SK-N-SH (cell line): ENCODE results near the gene MED15. TPM values are rescaled to one million over a fixed set of nuclear protein-coding genes. Genes with fewer than 3 reads are reported as not detected.

Source experiments
- CTCF ChIA-PET: fragments of 300-600, 350-600 bp; formaldehyde crosslinking; extraction: SDS; loops from one replicate; lab custom pipeline; 2021; lab: Yijun Ruan, JAX
- POLR2A ChIA-PET: fragments of 350-600 bp; sonication (Branson Sonifier 250); formaldehyde crosslinking; extraction: SDS; loops from one replicate; lab custom pipeline; 2020; ENCODE audit warnings: antibody characterized with exemption, inconsistent platforms; lab: Yijun Ruan, JAX
- DNase-seq: peaks from one replicate; pipeline ENCODE4 v3.0.0; 2012
- H2AFZ ChIP-seq: fragments of 200-600 bp; sonication (generic); 2 replicates; pipeline ENCODE4 v1.8.1; 2016; ENCODE audit warnings: antibody characterized with exemption, mild to moderate bottlenecking, low read depth
- H3F3A ChIP-seq: fragments of 200-600 bp; sonication (generic); replicated peaks from 2 replicates; pipeline ENCODE3; 2016; ENCODE audit warnings: antibody characterized with exemption, mild to moderate bottlenecking; ENCODE audit not compliant: insufficient read depth
- H3K27ac ChIP-seq, 2 experiments: fragments of 200-500 bp in 1 of 2; fragments of 200-600 bp in 1 of 2; sonication (Bioruptor generic) in 1 of 2; sonication (generic), shearing (Covaris generic) in 1 of 2; 2 replicates each; pipeline versions ENCODE4 v1.5.1 to v1.6.1; 2014 to 2016; ENCODE audit warnings: low read depth in 2 of 2, inconsistent platforms in 1 of 2, low read length in 1 of 2, mild to moderate bottlenecking in 1 of 2, mixed read lengths in 1 of 2
- H3K27me3 ChIP-seq: fragments of 200-600 bp; sonication (generic), shearing (Covaris generic); 2 replicates; pipeline ENCODE4 v1.6.1; 2016; ENCODE audit warnings: mixed run types; ENCODE audit not compliant: insufficient read depth
- H3K36me3 ChIP-seq, 2 experiments: fragments of 200-500 bp in 1 of 2; fragments of 200-600 bp in 1 of 2; sonication (Bioruptor generic) in 1 of 2; sonication (generic) in 1 of 2; replicated peaks in 1 of 2; 2 replicates each; pipeline versions ENCODE3 to v1.5.1; 2014 to 2016; ENCODE audit warnings: low read length in 1 of 2, mild to moderate bottlenecking in 1 of 2; ENCODE audit not compliant: insufficient read depth in 2 of 2, control insufficient read depth in 1 of 2
- H3K4me1 ChIP-seq, 2 experiments: fragments of 200-500 bp in 1 of 2; fragments of 200-600 bp in 1 of 2; sonication (Bioruptor generic) in 1 of 2; sonication (generic), shearing (Covaris generic) in 1 of 2; 2 replicates each; pipeline versions ENCODE4 v1.5.1 to v1.6.1; 2014 to 2016; ENCODE audit warnings: low read depth in 1 of 2, low read length in 1 of 2, mixed run types in 1 of 2; ENCODE audit not compliant: insufficient read depth in 2 of 2, control insufficient read depth in 1 of 2
- H3K4me2 ChIP-seq: fragments of 200-600 bp; sonication (generic), shearing (Covaris generic); 2 replicates; pipeline ENCODE4 v1.6.1; 2017; ENCODE audit warnings: mixed run types
- H3K4me3 ChIP-seq, 2 experiments: fragments of 200-500 bp in 1 of 2; fragments of 200-600 bp in 1 of 2; sonication (Bioruptor generic) in 1 of 2; sonication (generic), shearing (Covaris generic) in 1 of 2; 2 replicates each; pipeline versions ENCODE4 v1.5.1 to v1.8.1; 2014 to 2016; ENCODE audit warnings: low read depth in 2 of 2, inconsistent platforms in 1 of 2, low read length in 1 of 2, mild to moderate bottlenecking in 1 of 2, mixed read lengths in 1 of 2, moderate library complexity in 1 of 2
- H3K79me2 ChIP-seq: fragments of 200-600 bp; sonication (generic); 2 replicates; pipeline ENCODE4 v1.8.1; 2017; ENCODE audit warnings: mild to moderate bottlenecking; ENCODE audit not compliant: insufficient read depth
- H3K9ac ChIP-seq: fragments of 200-600 bp; sonication (generic); 2 replicates; pipeline ENCODE4 v1.6.1; 2017; ENCODE audit warnings: mixed run types
- H3K9me2 ChIP-seq: fragments of 200-600 bp; sonication (generic); 2 replicates; pipeline ENCODE4 v1.6.1; 2017; ENCODE audit warnings: mixed run types
- H3K9me3 ChIP-seq: fragments of 200-600 bp; sonication (generic); 2 replicates; pipeline ENCODE4 v1.6.1; 2017; ENCODE audit warnings: mixed run types, mild to moderate bottlenecking, moderate library complexity
- H4K20me1 ChIP-seq: fragments of 200-600 bp; sonication (generic); 2 replicates; pipeline ENCODE4 v1.6.1; 2017; ENCODE audit warnings: mild to moderate bottlenecking, mixed run types; ENCODE audit not compliant: insufficient read depth
- CHD2 ChIP-seq: fragments of 150-350 bp; IDR thresholded peaks from 2 replicates; pipeline ENCODE4 v1.6.1; 2018; ENCODE audit warnings: low read length; ENCODE audit not compliant: partially characterized antibody
- CTCF ChIP-seq: fragments of 200-600 bp; sonication (generic); IDR thresholded peaks from 2 replicates; pipeline ENCODE4 v1.6.1; 2017; ENCODE audit warnings: antibody characterized with exemption, mild to moderate bottlenecking, moderate library complexity
- ELF1 ChIP-seq: IDR thresholded peaks from 2 replicates; pipeline ENCODE4 v1.4.0; 2012
- EP300 ChIP-seq, 2 experiments: IDR thresholded peaks; 2 replicates each; pipeline versions ENCODE4 v1.4.0 to v1.6.1; 2012; ENCODE audit warnings: borderline replicate concordance in 1 of 2, low read depth in 1 of 2, low read length in 1 of 2
- FOSL2 ChIP-seq: IDR thresholded peaks from 2 replicates; pipeline ENCODE4 v1.4.0; 2012; ENCODE audit warnings: low read depth, mild to moderate bottlenecking, moderate library complexity, borderline replicate concordance
- FOXJ3 ChIP-seq: sonication (generic); formaldehyde crosslinking; IDR thresholded peaks from 2 replicates; pipeline ENCODE4 v1.5.1; 2020; ENCODE audit warnings: mild to moderate bottlenecking, missing genetic modification reagents
- GABPA ChIP-seq: IDR thresholded peaks from 2 replicates; pipeline ENCODE4 v1.4.0; 2012; ENCODE audit warnings: low read depth, mild to moderate bottlenecking
- IRF3 ChIP-seq: fragments of 150-350 bp; IDR thresholded peaks from 2 replicates; pipeline ENCODE4 v1.6.1; 2016; ENCODE audit warnings: mild to moderate bottlenecking, low read depth, low read length
- MAX ChIP-seq: IDR thresholded peaks from 2 replicates; pipeline ENCODE4 v1.4.0; 2012; ENCODE audit warnings: low read depth
- MXI1 ChIP-seq: IDR thresholded peaks from 2 replicates; pipeline ENCODE4 v1.6.1; 2012; ENCODE audit warnings: mild to moderate bottlenecking, low read depth, low read length, improper control_type of control experiment
- NRF1 ChIP-seq: IDR thresholded peaks from 2 replicates; pipeline ENCODE4 v1.6.1; 2012; ENCODE audit warnings: low read depth, mild to moderate bottlenecking, low read length
- PBX3 ChIP-seq: IDR thresholded peaks from 2 replicates; pipeline ENCODE4; 2012
- POLR2AphosphoS5 ChIP-seq: IDR thresholded peaks from 2 replicates; pipeline ENCODE4 v1.6.1; 2012; ENCODE audit warnings: low read depth, low read length
- RAD21 ChIP-seq: IDR thresholded peaks from 2 replicates; pipeline ENCODE4 v1.6.1; 2012; ENCODE audit warnings: mild to moderate bottlenecking, low read length
- SMC3 ChIP-seq: IDR thresholded peaks from 2 replicates; pipeline ENCODE4 v1.6.1; 2012; ENCODE audit warnings: low read depth, low read length, improper control_type of control experiment
- TAF1 ChIP-seq: IDR thresholded peaks from 2 replicates; pipeline ENCODE4 v1.6.1; 2012; ENCODE audit warnings: low read depth, mild to moderate bottlenecking, low read length, moderate library complexity, borderline replicate concordance
- TCF12 ChIP-seq: IDR thresholded peaks from 2 replicates; pipeline ENCODE4 v1.4.0; 2012
- TEAD4 ChIP-seq: IDR thresholded peaks from 2 replicates; pipeline ENCODE4 v1.4.0; 2012; ENCODE audit warnings: mild to moderate bottlenecking, borderline replicate concordance; ENCODE audit not compliant: insufficient read depth
- USF1 ChIP-seq: IDR thresholded peaks from 2 replicates; pipeline ENCODE4 v1.4.0; 2012; ENCODE audit warnings: low read depth, borderline replicate concordance
- WGBS: methylation state at CpG from one replicate; pipeline ENCODE4 v1.1.6; 2017; ENCODE audit warnings: low lambda C conversion rate; 5-methylcytosine and 5-hydroxymethylcytosine counted together
- polyA plus RNA-seq, 3 experiments: library from polyadenylated mRNA; depleted of rRNA; stranded (reverse); fragments of >200 nt; gene quantifications; 2 replicates each; pipeline ENCODE4 v1.2.3, GENCODE V29; 2012

MED15 gene
- polyA plus RNA-seq, 1 of the 3 experiments (the other 2 are of a cell fraction), result 45.1 TPM

GRCh38 chr22:20599117-20599516 is 91.7 kb downstream of the MED15 start:
- Histone ChIP-seq H3K79me2 (no peaks in the 10 kb centered on the region), H3K4me3 (no peak overlapping the region), H3F3A (no peaks in the 10 kb centered on the region), H3K9me3 (no peaks in the 10 kb centered on the region), H3K4me1 (peaks cover 0 to 10% of the 10 kb centered on the region in 2 experiments; a peak in 1 of 4 replicates), H3K27me3 (no peaks in the 10 kb centered on the region), H3K9ac (no peak overlapping the region), H3K36me3 (no peaks in the 10 kb centered on the region), H3K4me2 (no peak overlapping the region), H3K9me2 (no peaks in the 10 kb centered on the region), H3K27ac (no peak overlapping the region), H4K20me1 (no peaks in the 10 kb centered on the region), H2AFZ (no peak overlapping the region)
- TF ChIP-seq NRF1, result no peak
- no peak for TF ChIP-seq MAX
- no peak for TF ChIP-seq POLR2AphosphoS5
- no peak for TF ChIP-seq GABPA
- no peak for TF ChIP-seq IRF3
- no peak for TF ChIP-seq CTCF
- TF ChIP-seq FOXJ3 (CRISPR knock-in tag), result no peak
- no peak for TF ChIP-seq TCF12
- TF ChIP-seq CHD2, result no peak
- TF ChIP-seq MXI1, result no peak
- no peak for TF ChIP-seq EP300 (IDR thresholded peaks at IDR 0.05; ENCODE audit: borderline replicate concordance in 1 of 2, low read depth in 1 of 2, low read length in 1 of 2)
- no peak for TF ChIP-seq ELF1
- TF ChIP-seq USF1, result no peak
- TF ChIP-seq RAD21, result no peak
- no peak for TF ChIP-seq PBX3
- TF ChIP-seq TEAD4, result no peak
- no peak for TF ChIP-seq TAF1
- TF ChIP-seq FOSL2, result no peak
- TF ChIP-seq SMC3, result no peak
- WGBS, result 67% methylated on average over 4 of the region's 5 CpGs
- CTCF ChIA-PET, result no interaction called here
- no peak for DNase-seq
- POLR2A ChIA-PET, result no interaction called here
